HepG2 (cell line): ENCODE results near the gene CEACAM16. TPM values are rescaled to one million over a fixed set of nuclear protein-coding genes. Genes with fewer than 3 reads are reported as not detected.

ENCODE experiments used
- ATAC-seq: fragments of 200-7000 bp; cut with Tn5 transposase; 3 replicates; pipeline ENCODE4 v1.9.1; 2020; ENCODE audit warnings: mild to moderate bottlenecking, moderate library complexity
- BruUV-seq: library from RNA; stranded (reverse); fragments of 400-500 nt; replicated peaks from 2 replicates; lab custom pipeline; 2021; lab: Mats Ljungman, UMichigan
- CTCF ChIA-PET: fragments of 300-600 bp; formaldehyde crosslinking; extraction: SDS; loops from one replicate; lab custom pipeline; 2021; ENCODE audit warnings: low total read pairs, inconsistent platforms, low intra/inter-chr PET ratio; lab: Yijun Ruan, JAX
- POLR2A ChIA-PET: fragments of 350-600 bp; sonication (Branson Sonifier 250); formaldehyde crosslinking; loops from one replicate; lab custom pipeline; 2020; ENCODE audit warnings: antibody characterized with exemption, inconsistent platforms; lab: Yijun Ruan, JAX
- DNase-seq: peaks from one replicate; pipeline ENCODE4 v3.0.0-alpha.2; 2015; ENCODE audit warnings: low spot score
- FAIRE-seq: peaks from 3 replicates; lab custom pipeline; 2011; peaks lifted over from hg19 to GRCh38; lab: Jason Lieb, UNC
- H2AFZ ChIP-seq: one replicate; pipeline ENCODE4 v1.6.1; 2011; ENCODE audit warnings: low read length, inconsistent platforms
- H3K27ac ChIP-seq: fragments of 300-600 bp; 3 replicates; pipeline ENCODE4 v1.8.0; 2011; ENCODE audit warnings: mixed run types, mild to moderate bottlenecking, mixed read lengths, low read length, inconsistent platforms; ENCODE audit not compliant: insufficient read depth; ENCODE audit errors: extremely low read length
- H3K27me3 ChIP-seq, 2 experiments: fragments of 200-600 bp in 1 of 2; 2 replicates in 1 of 2; 3 replicates in 1 of 2; pipeline versions ENCODE4 v1.6.0 to v1.8.0; 2011; ENCODE audit warnings: low read length in 2 of 2, mild to moderate bottlenecking in 2 of 2, moderate library complexity in 2 of 2, inconsistent platforms in 1 of 2; ENCODE audit not compliant: insufficient read depth in 2 of 2, control insufficient read depth in 1 of 2
- H3K36me3 ChIP-seq, 2 experiments: fragments of 200-600 bp in 1 of 2; replicated peaks in 1 of 2; 2 replicates in 1 of 2; 3 replicates in 1 of 2; pipeline versions ENCODE4 v1.5.1 to v1.8.0; 2011; ENCODE audit warnings: low read length in 2 of 2, inconsistent platforms in 1 of 2; ENCODE audit not compliant: insufficient read depth in 2 of 2, control insufficient read depth in 1 of 2
- H3K4me1 ChIP-seq: 2 replicates; pipeline ENCODE4 v1.5.1; 2012; ENCODE audit warnings: low read length, inconsistent platforms; ENCODE audit not compliant: insufficient read depth
- H3K4me2 ChIP-seq: 2 replicates; pipeline ENCODE4 v1.6.0; 2011; ENCODE audit warnings: low read depth, low read length, inconsistent platforms
- H3K4me3 ChIP-seq, 3 experiments: fragments of 200-600 bp in 1 of 3; sonication (generic), shearing (Covaris generic) in 1 of 3; replicated peaks in 1 of 3; 2 replicates each; pipeline ENCODE4 v1.5.1; 2011 to 2016; ENCODE audit warnings: low read length in 3 of 3, inconsistent platforms in 2 of 3, low read depth in 2 of 3, mild to moderate bottlenecking in 2 of 3, control low read depth in 1 of 3, mixed read lengths in 1 of 3; ENCODE audit not compliant: insufficient read depth in 1 of 3
- H3K79me2 ChIP-seq: one replicate; pipeline ENCODE4 v1.6.1; 2011; ENCODE audit warnings: low read length, inconsistent platforms; ENCODE audit not compliant: insufficient read depth
- H3K9ac ChIP-seq: 2 replicates; pipeline ENCODE4 v1.6.0; 2011; ENCODE audit warnings: mild to moderate bottlenecking, low read depth, low read length, inconsistent platforms; ENCODE audit not compliant: insufficient read depth
- H3K9me3 ChIP-seq: 2 replicates; pipeline ENCODE4 v1.5.1; 2012; ENCODE audit warnings: mild to moderate bottlenecking, low read length
- H4K20me1 ChIP-seq: 2 replicates; pipeline ENCODE4 v1.6.0; 2011; ENCODE audit warnings: inconsistent platforms, mild to moderate bottlenecking, low read length, moderate library complexity; ENCODE audit not compliant: insufficient read depth
- ATAD3A ChIP-seq: sonication (generic); formaldehyde crosslinking; IDR thresholded peaks from 2 replicates; pipeline ENCODE4 v1.4.0; 2020; ENCODE audit warnings: missing genetic modification reagents
- ATF7-NPFF ChIP-seq: sonication (generic); formaldehyde crosslinking; IDR thresholded peaks from 2 replicates; pipeline ENCODE4 v1.8.1; 2023; ENCODE audit warnings: mild to moderate bottlenecking, low read depth, missing genetic modification reagents, moderate library complexity
- CREM ChIP-seq, 2 experiments: sonication (generic) in 1 of 2; formaldehyde crosslinking in 1 of 2; IDR thresholded peaks; 2 replicates each; pipeline versions ENCODE4 v1.4.0 to v1.6.1; 2016 to 2020; ENCODE audit warnings: antibody characterized with exemption in 1 of 2, mild to moderate bottlenecking in 1 of 2, missing genetic modification reagents in 1 of 2
- EZH2 ChIP-seq: conservative IDR thresholded peaks from 2 replicates; pipeline ENCODE4 v1.6.1; 2012; ENCODE audit warnings: mild to moderate bottlenecking, low read depth, low read length, moderate library complexity
- HNF4G ChIP-seq, 2 experiments: sonication (generic) in 1 of 2; formaldehyde crosslinking in 1 of 2; IDR thresholded peaks; 2 replicates each; pipeline versions ENCODE4 v1.4.0 to v1.6.1; 2011 to 2020; ENCODE audit warnings: borderline replicate concordance in 2 of 2, low read depth in 2 of 2, mild to moderate bottlenecking in 2 of 2, low read length in 1 of 2, missing genetic modification reagents in 1 of 2, moderate library complexity in 1 of 2
- NCOA5 ChIP-seq: sonication (generic); formaldehyde crosslinking; IDR thresholded peaks from 2 replicates; pipeline ENCODE4 v1.4.0; 2020; ENCODE audit warnings: missing genetic modification reagents
- NONO ChIP-seq, 2 experiments: fragments of 450-650 bp in 1 of 2; sonication (generic) in 1 of 2; formaldehyde crosslinking in 1 of 2; IDR thresholded peaks in 1 of 2; conservative IDR thresholded peaks in 1 of 2; 2 replicates each; pipeline versions ENCODE4 v1.6.1 to v1.8.0; 2017 to 2022; ENCODE audit warnings: mild to moderate bottlenecking in 1 of 2, missing genetic modification reagents in 1 of 2, moderate library complexity in 1 of 2
- RFX1 ChIP-seq: fragments of 450-650 bp; IDR thresholded peaks from 2 replicates; pipeline ENCODE4 v1.6.1; 2017
- SATB2 ChIP-seq: sonication (generic); formaldehyde crosslinking; IDR thresholded peaks from 2 replicates; pipeline ENCODE4 v1.5.0; 2020; ENCODE audit warnings: missing genetic modification reagents
- SP4 ChIP-seq: sonication (generic); formaldehyde crosslinking; IDR thresholded peaks from 2 replicates; pipeline ENCODE4 v1.8.1; 2023; ENCODE audit warnings: mild to moderate bottlenecking, missing genetic modification reagents
- ZNF33B ChIP-seq: sonication (generic); formaldehyde crosslinking; IDR thresholded peaks from 2 replicates; pipeline ENCODE4 v1.5.1; 2020; ENCODE audit warnings: mild to moderate bottlenecking, missing genetic modification reagents
- ZNF362 ChIP-seq: sonication (generic); formaldehyde crosslinking; IDR thresholded peaks from 2 replicates; pipeline ENCODE4 v1.4.0; 2020; ENCODE audit warnings: missing genetic modification reagents, mild to moderate bottlenecking, borderline replicate concordance
- ZXDC ChIP-seq: sonication (generic); formaldehyde crosslinking; IDR thresholded peaks from 2 replicates; pipeline ENCODE4 v1.5.0; 2020; ENCODE audit warnings: mild to moderate bottlenecking, missing genetic modification reagents
- in situ Hi-C: cut with HindIII; loops from 2 replicates; pipeline ENCODE4 v1.10.0; 2017; ENCODE audit warnings: low pct_unique_long_range_greater_than_20kb; ENCODE audit not compliant: extremely low pct_ligation_motif_present
- intact Hi-C: fragments of 100-400 bp; cut with micrococcal nuclease; formaldehyde crosslinking; loops from one replicate; pipeline ENCODE4 v1.10.0; 2022; ENCODE audit not compliant: unreplicated experiment
- polyA plus RNA-seq, 8 experiments: library from polyadenylated mRNA; depleted of rRNA in 3 of 8; stranded (reverse) in 7 of 8; unstranded in 1 of 8; fragments of >200 nt; fragmentation: Illumina TruSeq in 4 of 8; extraction: Trizol in 4 of 8; gene quantifications; 2 replicates each; pipeline versions ENCODE4 v1.2.1 to v1.2.3, GENCODE V29; 2011 to 2016; ENCODE audit warnings: low read depth in 4 of 8, missing spikeins in 1 of 8, mixed read lengths in 1 of 8; ENCODE audit not compliant: insufficient read depth in 1 of 8
- total RNA-seq, 5 experiments: library from RNA; depleted of rRNA; stranded (reverse); fragments of >200 nt; fragmentation: Illumina TruSeq; extraction: Trizol; gene quantifications; 2 replicates each; pipeline ENCODE4 v1.2.3, GENCODE V29; 2016; ENCODE audit warnings: low read depth in 1 of 5

CEACAM16 gene
- total and polyA plus RNA-seq, 2 of the 13 experiments (the other 11 are each of a cell fraction or from before 2014, with no cell fraction given), result not detected

- H3K4me3 ChIP-seq, result no peak overlapping the region
- TF ChIP-seq ZNF362 (CRISPR knock-in tag) (no peak), HNF4G (IDR thresholded peaks at IDR 0.05; ENCODE audit: borderline replicate concordance, low read depth, low read length) (no peak), HNF4G (CRISPR knock-in tag; IDR thresholded peaks at IDR 0.05; ENCODE audit: borderline replicate concordance, low read depth) (no peak), ATF7-NPFF (CRISPR knock-in tag) (no peak), ZNF33B (CRISPR knock-in tag) (no peak), RFX1 (no peak), SATB2 (CRISPR knock-in tag) (no peak), SP4 (no peak), CREM (IDR thresholded peaks at IDR 0.05) (no peak), CREM (CRISPR knock-in tag; IDR thresholded peaks at IDR 0.05) (no peak), NCOA5 (CRISPR knock-in tag) (no peak), ZXDC (CRISPR knock-in tag) (no peak), NONO (IDR thresholded peaks at IDR 0.05) (no peak), NONO (CRISPR knock-in tag; conservative IDR thresholded peaks at IDR 0.05) (no peak), ATAD3A (CRISPR knock-in tag) (no peak), EZH2 (no peak)
- no peaks in the 10 kb centered on the region for H3K79me2 ChIP-seq
- ATAC-seq (no peak), DNase-seq (no peak), FAIRE-seq (no peak)
- no peak overlapping the region for H2AFZ ChIP-seq
- ChIA-PET POLR2A (no interaction called here), CTCF (no interaction called here)
- in situ Hi-C loops, result no loop called here
- H4K20me1 ChIP-seq, result no peaks in the 10 kb centered on the region
- no peak overlapping the region for H3K27ac ChIP-seq
- H3K36me3 ChIP-seq, result peaks cover 0 to 1% of the 10 kb centered on the region in 2 experiments; a peak in 1 of 5 replicates
- intact Hi-C loops, result no loop called here
- no TSS peak for BruUV-seq
- H3K4me2 ChIP-seq, result no peak overlapping the region
- H3K9me3 ChIP-seq, result no peaks in the 10 kb centered on the region
- H3K4me1 ChIP-seq, result peaks cover 22% of the 10 kb centered on the region
- no peak overlapping the region for H3K9ac ChIP-seq
- no peaks in the 10 kb centered on the region for H3K27me3 ChIP-seq
Observed at GRCh38 chr19:44680536-44680935, 18.4 kb upstream of the CEACAM16 start.
